Fibroblast of lung (primary cell): ENCODE measurements around the gene CHDH. TPM values are rescaled to one million over a fixed set of nuclear protein-coding genes. Genes with fewer than 3 reads are reported as not detected.

Experiments
- DNase-seq, 2 donors: peaks; one replicate each; pipeline versions ENCODE4 v3.0.0 to v3.0.0-alpha.2; 2010; ENCODE audit warnings: low read depth in 2 of 2
- H2AFZ ChIP-seq: 2 replicates; pipeline ENCODE4 v1.5.1; 2012; ENCODE audit warnings: low read length, control low read depth, inconsistent platforms
- H3K27ac ChIP-seq: 2 replicates; pipeline ENCODE4 v1.5.1; 2011; ENCODE audit warnings: low read length, control low read depth; ENCODE audit not compliant: insufficient read depth
- H3K27me3 ChIP-seq: 2 replicates; pipeline ENCODE4 v1.5.1; 2011; ENCODE audit warnings: mild to moderate bottlenecking, low read length; ENCODE audit not compliant: control insufficient read depth, insufficient read depth
- H3K36me3 ChIP-seq: 2 replicates; pipeline ENCODE4 v1.5.1; 2011; ENCODE audit warnings: low read length; ENCODE audit not compliant: control insufficient read depth, insufficient read depth
- H3K4me1 ChIP-seq: 2 replicates; pipeline ENCODE4 v1.5.1; 2011; ENCODE audit warnings: low read length; ENCODE audit not compliant: control insufficient read depth, insufficient read depth; ENCODE audit errors: extremely low read depth
- H3K4me2 ChIP-seq: 2 replicates; pipeline ENCODE4 v1.5.1; 2011; ENCODE audit warnings: low read length, control low read depth; ENCODE audit not compliant: insufficient read depth; ENCODE audit errors: extremely low read depth
- H3K4me3 ChIP-seq, 4 experiments: fragments of 200-600 bp in 1 of 4; sonication (generic) in 1 of 4; replicated peaks in 1 of 4; 2 replicates each; pipeline ENCODE4 v1.5.1; 2011 to 2016; ENCODE audit warnings: low read length in 4 of 4, low read depth in 3 of 4, mild to moderate bottlenecking in 3 of 4, control low read depth in 2 of 4, inconsistent platforms in 1 of 4, mixed read lengths in 1 of 4; ENCODE audit not compliant: insufficient read depth in 1 of 4; ENCODE audit errors: control extremely low read depth in 1 of 4
- H3K79me2 ChIP-seq: 2 replicates; pipeline ENCODE4 v1.5.1; 2012; ENCODE audit warnings: mild to moderate bottlenecking, low read length, inconsistent platforms; ENCODE audit not compliant: control insufficient read depth, insufficient read depth
- H3K9ac ChIP-seq: 2 replicates; pipeline ENCODE4 v1.5.1; 2011; ENCODE audit warnings: mild to moderate bottlenecking, low read length, control low read depth; ENCODE audit not compliant: insufficient read depth
- H3K9me3 ChIP-seq: 2 replicates; pipeline ENCODE4 v1.5.1; 2012; ENCODE audit warnings: low read depth, low read length; ENCODE audit not compliant: control insufficient read depth, insufficient read depth
- H4K20me1 ChIP-seq: 2 replicates; pipeline ENCODE4 v1.5.1; 2011; ENCODE audit warnings: low read length; ENCODE audit not compliant: control insufficient read depth, insufficient read depth; ENCODE audit errors: extremely low read depth
- EZH2 ChIP-seq: IDR thresholded peaks from 2 replicates; pipeline ENCODE4 v1.5.1; 2012; ENCODE audit warnings: low read length, control low read depth, mild to moderate bottlenecking; ENCODE audit errors: missing control alignments
- polyA plus RNA-seq, 2 donors: library from polyadenylated mRNA; depleted of rRNA in 1 of 2; stranded (reverse) in 1 of 2; unstranded in 1 of 2; fragments of >200 nt; gene quantifications; 2 replicates each; pipeline ENCODE4 v1.2.1, GENCODE V29; 2011 to 2012; ENCODE audit warnings: missing spikeins in 1 of 2
- total RNA-seq: library from RNA; depleted of rRNA; stranded (reverse); fragments of >200 nt; gene quantifications from 2 replicates; pipeline ENCODE4 v1.2.1, GENCODE V29; 2014
- TF ChIP-seq, protein P1 (sequence below), 2 donors: IDR thresholded peaks in 1 of 2; conservative IDR thresholded peaks in 1 of 2; 1 replicate in 1 of 2; 2 replicates in 1 of 2; pipeline ENCODE4 v1.5.1; 2011 to 2012; ENCODE audit warnings: low read length in 2 of 2, control low read depth in 1 of 2, inconsistent platforms in 1 of 2, low read depth in 1 of 2, mild to moderate bottlenecking in 1 of 2

CHDH gene
- total and polyA plus RNA-seq, 2 donors (not counting 1 experiment from before 2014, with no cell fraction given), result 0.23 to 0.83 TPM

DNA sequence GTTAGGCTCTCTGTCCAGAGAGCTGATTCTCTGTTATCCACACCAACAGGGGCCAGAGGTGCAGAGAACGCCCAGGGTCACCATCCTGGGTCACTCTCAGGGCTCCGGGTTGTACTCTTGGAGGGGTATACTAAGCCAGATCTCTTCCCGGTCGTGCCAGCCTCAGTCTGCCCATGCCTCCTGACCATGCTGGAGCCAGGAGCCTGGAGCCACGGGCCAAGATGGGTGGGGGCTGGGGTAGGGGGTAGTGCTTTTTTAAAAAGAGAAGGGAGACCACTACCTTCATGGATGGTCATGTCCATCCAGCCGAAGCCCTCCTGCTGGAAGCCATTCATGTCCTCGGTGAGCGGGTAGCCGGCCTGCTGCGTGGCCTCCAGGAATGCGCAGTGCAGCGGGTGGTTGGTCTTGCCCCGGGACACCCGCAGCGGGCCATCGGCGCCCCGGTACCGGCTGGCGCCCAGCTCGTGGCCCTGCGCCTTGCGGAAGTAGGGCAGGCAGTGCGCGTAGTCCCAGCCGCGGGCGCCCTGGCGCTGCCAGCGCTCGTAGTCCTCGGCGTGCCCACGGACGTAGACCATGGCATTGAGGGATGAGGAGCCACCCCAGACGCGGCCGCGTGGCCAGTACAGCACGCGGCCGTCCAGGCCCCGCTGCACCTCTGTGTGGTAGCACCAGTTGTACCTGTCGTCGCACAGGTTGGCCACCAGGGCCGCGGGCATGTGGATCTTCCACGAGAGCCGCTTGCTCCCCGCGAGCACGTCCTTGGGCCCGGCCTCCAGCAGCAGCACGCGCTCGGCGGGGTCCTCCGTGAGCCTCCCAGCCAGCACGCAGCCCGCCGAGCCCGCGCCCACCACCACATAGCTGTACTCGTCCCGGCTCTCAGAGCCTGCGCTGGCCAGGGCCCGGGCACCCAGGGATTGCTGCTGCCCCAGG is 22.9 kb downstream of the CHDH start:
- no peak overlapping the region for H3K27ac ChIP-seq
- no peak for TF ChIP-seq EZH2
- TF ChIP-seq, protein P1, sequence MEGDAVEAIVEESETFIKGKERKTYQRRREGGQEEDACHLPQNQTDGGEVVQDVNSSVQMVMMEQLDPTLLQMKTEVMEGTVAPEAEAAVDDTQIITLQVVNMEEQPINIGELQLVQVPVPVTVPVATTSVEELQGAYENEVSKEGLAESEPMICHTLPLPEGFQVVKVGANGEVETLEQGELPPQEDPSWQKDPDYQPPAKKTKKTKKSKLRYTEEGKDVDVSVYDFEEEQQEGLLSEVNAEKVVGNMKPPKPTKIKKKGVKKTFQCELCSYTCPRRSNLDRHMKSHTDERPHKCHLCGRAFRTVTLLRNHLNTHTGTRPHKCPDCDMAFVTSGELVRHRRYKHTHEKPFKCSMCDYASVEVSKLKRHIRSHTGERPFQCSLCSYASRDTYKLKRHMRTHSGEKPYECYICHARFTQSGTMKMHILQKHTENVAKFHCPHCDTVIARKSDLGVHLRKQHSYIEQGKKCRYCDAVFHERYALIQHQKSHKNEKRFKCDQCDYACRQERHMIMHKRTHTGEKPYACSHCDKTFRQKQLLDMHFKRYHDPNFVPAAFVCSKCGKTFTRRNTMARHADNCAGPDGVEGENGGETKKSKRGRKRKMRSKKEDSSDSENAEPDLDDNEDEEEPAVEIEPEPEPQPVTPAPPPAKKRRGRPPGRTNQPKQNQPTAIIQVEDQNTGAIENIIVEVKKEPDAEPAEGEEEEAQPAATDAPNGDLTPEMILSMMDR (conservative IDR thresholded peaks at IDR 0.05 in 1 of 2, IDR thresholded peaks at IDR 0.05 in 1 of 2; ENCODE audit: low read depth in 1 of 2, low read length in 2 of 2), result no peak
- no peaks in the 10 kb centered on the region for H3K4me1 ChIP-seq
- no peaks in the 10 kb centered on the region for H3K36me3 ChIP-seq
- no peak overlapping the region for H3K9ac ChIP-seq
- H3K27me3 ChIP-seq, result no peaks in the 10 kb centered on the region
- no peak overlapping the region for H2AFZ ChIP-seq
- no peak overlapping the region for H3K4me2 ChIP-seq
- no peak overlapping the region for H3K4me3 ChIP-seq
- H3K9me3 ChIP-seq, result no peaks in the 10 kb centered on the region
- no peak for DNase-seq
- H4K20me1 ChIP-seq, result no peaks in the 10 kb centered on the region
- H3K79me2 ChIP-seq, result no peaks in the 10 kb centered on the region

DNA sequence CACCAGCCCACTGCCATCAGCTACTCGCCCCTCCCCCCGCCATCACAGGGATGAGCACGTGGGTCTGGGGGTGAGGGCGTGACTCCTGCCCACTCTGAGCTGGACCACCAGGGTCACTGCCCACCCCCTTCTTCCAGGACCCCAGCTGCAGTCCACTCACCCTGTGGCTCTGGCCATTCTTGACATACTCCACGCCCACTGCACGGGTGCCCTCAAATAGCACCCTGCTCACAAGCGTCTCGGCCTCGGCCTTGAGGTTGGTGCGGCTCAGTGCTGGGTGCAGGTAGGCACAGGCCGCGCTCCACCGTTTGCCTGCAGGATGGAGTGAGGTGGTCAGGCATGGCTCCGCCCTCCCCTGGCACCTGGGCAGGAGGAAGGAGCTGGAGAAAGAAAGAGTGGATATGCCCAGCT is 23.9 kb downstream of the CHDH start:
- DNase-seq, result no peak
- H4K20me1 ChIP-seq, result no peaks in the 10 kb centered on the region
- H3K27me3 ChIP-seq, result no peaks in the 10 kb centered on the region
- no peak overlapping the region for H3K4me3 ChIP-seq
- no peak overlapping the region for H3K27ac ChIP-seq
- no peak overlapping the region for H3K4me2 ChIP-seq
- H3K9me3 ChIP-seq, result no peaks in the 10 kb centered on the region
- TF ChIP-seq, protein P1 (conservative IDR thresholded peaks at IDR 0.05 in 1 of 2, IDR thresholded peaks at IDR 0.05 in 1 of 2; ENCODE audit: low read depth in 1 of 2, low read length in 2 of 2), result no peak
- no peak for TF ChIP-seq EZH2
- H3K36me3 ChIP-seq, result no peaks in the 10 kb centered on the region
- no peak overlapping the region for H2AFZ ChIP-seq
- no peaks in the 10 kb centered on the region for H3K4me1 ChIP-seq
- H3K79me2 ChIP-seq, result no peaks in the 10 kb centered on the region
- H3K9ac ChIP-seq, result no peak overlapping the region

DNA sequence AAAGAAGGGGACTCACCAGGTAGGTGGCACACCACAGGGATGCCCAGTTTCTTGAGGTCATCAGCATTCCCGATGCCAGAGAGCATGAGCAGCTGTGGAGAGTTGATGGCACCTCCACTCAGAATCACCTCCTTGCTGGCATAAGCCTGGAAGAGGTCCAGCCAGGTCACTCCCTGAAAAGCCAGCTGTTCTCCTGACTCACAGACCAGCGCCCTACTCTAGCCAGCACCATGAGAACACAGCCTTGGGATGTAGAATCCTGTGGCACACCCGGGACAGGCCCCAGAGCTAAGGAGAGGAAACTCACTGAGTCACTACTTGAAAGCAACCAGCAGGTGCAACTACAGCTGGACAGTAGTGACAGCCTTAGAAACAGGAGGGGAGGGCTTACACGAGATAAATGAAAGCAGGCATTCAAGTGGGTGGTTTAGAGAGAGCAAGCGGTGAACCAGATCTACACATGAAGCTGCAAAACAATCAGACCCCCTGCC is 24.5 kb downstream of the CHDH start:
- H3K27ac ChIP-seq, result no peak overlapping the region
- no peaks in the 10 kb centered on the region for H3K79me2 ChIP-seq
- no peak overlapping the region for H3K9ac ChIP-seq
- TF ChIP-seq, protein P1 (conservative IDR thresholded peaks at IDR 0.05 in 1 of 2, IDR thresholded peaks at IDR 0.05 in 1 of 2; ENCODE audit: low read depth in 1 of 2, low read length in 2 of 2), result no peak
- TF ChIP-seq EZH2, result no peak
- H3K4me2 ChIP-seq, result no peak overlapping the region
- no peaks in the 10 kb centered on the region for H3K9me3 ChIP-seq
- H3K4me3 ChIP-seq, result no peak overlapping the region
- H3K4me1 ChIP-seq, result no peaks in the 10 kb centered on the region
- DNase-seq, result peak; percentile 21 to 24
- H4K20me1 ChIP-seq, result no peaks in the 10 kb centered on the region
- no peaks in the 10 kb centered on the region for H3K36me3 ChIP-seq
- H3K27me3 ChIP-seq, result no peaks in the 10 kb centered on the region
- H2AFZ ChIP-seq, result no peak overlapping the region
